PFSK-1 (cell line): ENCODE measurements around the gene ATP8B1.

Source experiments
- FOXP2 ChIP-seq: optimal IDR thresholded peaks from 2 replicates; pipeline ENCODE3; 2011; ENCODE audit warnings: borderline replicate concordance, control low read depth, inconsistent platforms; ENCODE audit not compliant: insufficient read depth; ENCODE audit errors: extremely low read length, extremely low read depth
- POLR2AphosphoS5 ChIP-seq: IDR thresholded peaks from 2 replicates; pipeline ENCODE4 v1.6.1; 2012; ENCODE audit warnings: low read depth, mild to moderate bottlenecking, control low read depth, low read length, moderate library complexity
- REST ChIP-seq, 2 experiments: IDR thresholded peaks; 2 replicates each; pipeline versions ENCODE4 v1.6.1 to v1.8.0; 2011 to 2012; ENCODE audit warnings: low read depth in 2 of 2, low read length in 2 of 2, control low read depth in 1 of 2, inconsistent platforms in 1 of 2, mild to moderate bottlenecking in 1 of 2, moderate library complexity in 1 of 2; ENCODE audit not compliant: insufficient read depth in 1 of 2
- SIN3A ChIP-seq: IDR thresholded peaks from 2 replicates; pipeline ENCODE4 v1.6.1; 2012; ENCODE audit warnings: mild to moderate bottlenecking, low read length, moderate library complexity, borderline replicate concordance; ENCODE audit not compliant: insufficient read depth
- TAF1 ChIP-seq: IDR thresholded peaks from 2 replicates; pipeline ENCODE4 v1.6.1; 2012; ENCODE audit warnings: low read length, control low read depth, borderline replicate concordance; ENCODE audit not compliant: insufficient read depth

ATP8B1 gene

GRCh38 chr18:57629422-57629821 lies 173.7 kb downstream of the ATP8B1 start:
- TF ChIP-seq POLR2AphosphoS5 (no peak), REST (IDR thresholded peaks at IDR 0.05; ENCODE audit: insufficient read depth in 1 of 2, low read depth in 2 of 2, low read length in 2 of 2) (no peak), SIN3A (no peak), TAF1 (no peak), FOXP2 (no peak)

- TF ChIP-seq POLR2AphosphoS5 (no peak), FOXP2 (no peak), REST (IDR thresholded peaks at IDR 0.05; ENCODE audit: insufficient read depth in 1 of 2, low read depth in 2 of 2, low read length in 2 of 2) (no peak), TAF1 (no peak), SIN3A (no peak)
These were observed 175.6 kb downstream of the ATP8B1 start for GRCh38 chr18:57627488-57627887.

GRCh38 chr18:57624988-57625387 lies 178.1 kb downstream of the ATP8B1 start:
- TF ChIP-seq POLR2AphosphoS5 (no peak), REST (IDR thresholded peaks at IDR 0.05; ENCODE audit: insufficient read depth in 1 of 2, low read depth in 2 of 2, low read length in 2 of 2) (no peak), TAF1 (no peak), SIN3A (no peak), FOXP2 (no peak)

- TF ChIP-seq TAF1 (no peak), FOXP2 (no peak), SIN3A (no peak), POLR2AphosphoS5 (no peak), REST (IDR thresholded peaks at IDR 0.05; ENCODE audit: insufficient read depth in 1 of 2, low read depth in 2 of 2, low read length in 2 of 2) (no peak)
These were observed 181.9 kb downstream of the ATP8B1 start for GRCh38 chr18:57621246-57621604.

GRCh38 chr18:57619876-57620275 lies 183.2 kb downstream of the ATP8B1 start:
- TF ChIP-seq POLR2AphosphoS5 (no peak), SIN3A (no peak), TAF1 (no peak), REST (IDR thresholded peaks at IDR 0.05; ENCODE audit: insufficient read depth in 1 of 2, low read depth in 2 of 2, low read length in 2 of 2) (no peak), FOXP2 (no peak)
